Measurements from ENCODE around the gene AKR1A1. TPM values are rescaled to one million over a fixed set of nuclear protein-coding genes. Genes with fewer than 3 reads are reported as not detected.
"Not testable (repeated sequence)": the region's sequence is repeated elsewhere in the genome, so short reads cannot be mapped to it uniquely, and the experiment has no call there.

Gene AKR1A1
- total and polyA plus RNA-seq, 2 donors, result 130 to 147 TPM

DNA sequence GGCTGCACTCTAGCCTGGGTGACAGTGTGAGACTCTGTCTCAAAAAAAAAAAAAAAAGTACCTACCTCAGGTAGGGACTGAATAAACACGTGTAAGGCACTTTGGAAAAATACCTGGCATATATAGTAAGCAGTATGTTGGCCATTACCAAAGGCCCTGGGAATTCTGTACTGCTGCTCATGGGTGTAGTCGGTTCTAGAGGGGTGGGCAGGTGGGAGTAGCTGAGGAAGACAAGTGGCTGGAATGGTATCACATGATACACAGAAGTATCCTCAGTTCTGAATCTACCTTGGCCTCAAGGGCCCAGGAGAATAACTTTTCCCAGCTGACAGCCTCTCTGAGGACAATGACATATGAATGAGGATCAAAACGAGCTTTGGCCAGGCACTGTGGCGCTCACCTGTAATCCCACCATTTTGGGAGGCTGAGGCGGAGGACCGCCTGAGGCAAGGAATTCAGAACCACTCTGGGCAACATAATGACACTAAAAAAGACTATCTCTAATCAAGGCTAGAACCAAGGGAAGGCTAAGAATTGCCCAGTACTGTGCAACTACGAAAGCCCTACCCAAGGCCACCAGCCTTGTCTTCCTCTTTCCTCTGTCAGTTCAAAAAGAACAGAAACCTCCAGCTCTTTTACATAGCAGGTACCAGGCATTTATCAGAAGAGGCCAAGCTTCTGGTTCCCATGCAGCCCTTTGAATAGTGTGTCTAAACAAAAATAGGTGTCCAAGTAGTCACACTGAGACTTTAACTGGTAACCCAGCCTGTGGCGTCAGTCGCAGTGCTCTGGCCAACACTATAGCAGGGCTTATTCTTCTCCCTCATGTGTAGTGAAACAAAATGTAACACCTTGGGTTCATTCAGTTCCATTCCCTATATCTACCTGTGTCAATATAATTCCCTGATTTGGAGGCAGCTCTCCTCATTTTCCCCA is 40.3 kb upstream of the AKR1A1 start:
- H3K27ac ChIP-seq (ENCODE audit: low read depth in 1 of 2, low read length in 1 of 2), result no peak overlapping the region
- 86% methylated on average over 9 of the region's 9 CpGs for WGBS
- peaks cover 53 to 71% of the 10 kb centered on the region in 2 donors for H3K36me3 ChIP-seq (ENCODE audit: control insufficient read depth in 2 of 2, insufficient read depth in 2 of 2, low read length in 1 of 2)
- H3K27me3 ChIP-seq (ENCODE audit: control insufficient read depth in 2 of 2, insufficient read depth in 1 of 2, low read length in 1 of 2), result no peaks in the 10 kb centered on the region
- no peaks in the 10 kb centered on the region for H3K4me1 ChIP-seq (ENCODE audit: control insufficient read depth in 2 of 2, insufficient read depth in 2 of 2, low read length in 2 of 2)
- DNase-seq (ENCODE audit: low read depth in 6 of 9, low spot score in 9 of 9), result no peak
- H3K9me3 ChIP-seq (ENCODE audit: control insufficient read depth in 2 of 2, insufficient read depth in 1 of 2, low read length in 1 of 2), result no peaks in the 10 kb centered on the region
- no peak overlapping the region for H3K4me3 ChIP-seq (ENCODE audit: low read length in 2 of 2)

GRCh38 chr1:45510972-45511527 is 39.6 kb upstream of the AKR1A1 start:
- no peaks in the 10 kb centered on the region for H3K4me1 ChIP-seq (ENCODE audit: control insufficient read depth in 2 of 2, insufficient read depth in 2 of 2, low read length in 2 of 2)
- peaks cover 59 to 76% of the 10 kb centered on the region in 2 donors for H3K36me3 ChIP-seq (ENCODE audit: control insufficient read depth in 2 of 2, insufficient read depth in 2 of 2, low read length in 1 of 2)
- no peak for DNase-seq (ENCODE audit: low read depth in 6 of 9, low spot score in 9 of 9)
- no peak overlapping the region for H3K27ac ChIP-seq (ENCODE audit: low read depth in 1 of 2, low read length in 1 of 2)
- no peaks in the 10 kb centered on the region for H3K9me3 ChIP-seq (ENCODE audit: control insufficient read depth in 2 of 2, insufficient read depth in 1 of 2, low read length in 1 of 2)
- no peaks in the 10 kb centered on the region for H3K27me3 ChIP-seq (ENCODE audit: control insufficient read depth in 2 of 2, insufficient read depth in 1 of 2, low read length in 1 of 2)
- H3K4me3 ChIP-seq (ENCODE audit: low read length in 2 of 2), result no peak overlapping the region
- WGBS, result 97% methylated on average over 4 of the region's 4 CpGs

DNA sequence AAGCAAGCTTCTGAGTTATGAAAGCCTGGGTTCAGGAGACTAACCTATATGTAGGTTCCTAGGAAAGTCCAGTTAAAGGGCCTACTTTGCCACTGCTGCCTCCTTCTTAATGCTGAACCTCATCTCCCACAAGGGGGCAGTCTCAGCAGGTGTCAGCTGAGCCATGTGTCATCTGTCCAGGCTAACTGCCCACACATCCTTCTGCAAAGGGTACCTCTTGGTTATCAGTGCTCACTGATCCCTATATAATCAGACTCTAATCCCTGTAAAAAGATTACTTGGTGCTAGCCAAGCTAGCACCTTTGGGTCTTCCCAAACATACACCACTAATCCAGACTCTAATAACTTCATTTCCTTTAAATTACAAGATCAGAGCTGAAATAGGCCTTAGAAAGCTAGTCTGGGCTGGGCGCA is 38.0 kb upstream of the AKR1A1 start:
- 100% methylated on average over 1 of the region's 1 CpG for WGBS
- Histone ChIP-seq H3K4me1 (ENCODE audit: control insufficient read depth in 2 of 2, insufficient read depth in 2 of 2, low read length in 2 of 2) (no peaks in the 10 kb centered on the region), H3K9me3 (ENCODE audit: control insufficient read depth in 2 of 2, insufficient read depth in 1 of 2, low read length in 1 of 2) (no peaks in the 10 kb centered on the region), H3K27ac (ENCODE audit: low read depth in 1 of 2, low read length in 1 of 2) (no peak overlapping the region), H3K4me3 (ENCODE audit: low read length in 2 of 2) (no peak overlapping the region), H3K27me3 (ENCODE audit: control insufficient read depth in 2 of 2, insufficient read depth in 1 of 2, low read length in 1 of 2) (no peaks in the 10 kb centered on the region), H3K36me3 (ENCODE audit: control insufficient read depth in 2 of 2, insufficient read depth in 2 of 2, low read length in 1 of 2) (peaks cover 70 to 87% of the 10 kb centered on the region in 2 donors)
- DNase-seq (ENCODE audit: low read depth in 6 of 9, low spot score in 9 of 9), result peak in 5 of 9 donors; percentile 33 to 60 (median 38)

DNA sequence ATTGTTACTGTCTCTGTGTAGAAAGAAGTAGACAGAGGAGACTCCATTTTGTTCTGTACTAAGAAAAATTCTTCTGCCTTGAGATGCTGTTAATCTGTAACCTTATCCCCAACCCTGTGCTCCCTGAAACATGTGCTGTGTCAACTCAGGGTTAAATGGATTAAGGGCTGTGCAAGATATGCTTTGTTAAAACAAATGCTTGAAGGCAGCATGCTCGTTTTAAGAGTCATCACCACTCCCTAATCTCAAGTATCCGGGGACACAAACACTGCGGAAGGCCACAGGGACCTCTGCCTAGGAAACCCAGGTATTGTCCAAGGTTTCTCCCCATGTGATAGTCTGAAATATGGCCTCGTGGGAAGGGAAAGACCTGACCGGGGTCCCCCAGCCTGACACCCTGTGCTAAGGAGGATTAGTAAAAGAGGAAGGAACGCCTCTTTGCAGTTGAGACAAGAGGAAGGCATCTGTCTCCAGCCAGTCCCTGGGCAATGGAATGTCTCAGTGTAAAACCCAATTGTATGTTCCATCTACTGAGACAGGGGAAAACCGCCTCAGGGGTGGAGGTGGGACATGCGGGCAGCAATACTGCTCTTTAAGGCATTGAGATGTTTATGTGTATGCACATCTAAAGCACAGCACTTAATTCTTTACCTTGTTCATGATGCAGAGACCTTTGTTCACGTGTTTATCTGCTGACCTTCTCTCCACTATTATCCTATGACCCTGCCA is 36.9 kb upstream of the AKR1A1 start:
- 92% methylated on average over 9 of the region's 9 CpGs for WGBS
- H3K4me3 ChIP-seq (ENCODE audit: low read length in 2 of 2); H3K27ac ChIP-seq (ENCODE audit: low read depth in 1 of 2, low read length in 1 of 2); DNase-seq (ENCODE audit: low read depth in 6 of 9, low spot score in 9 of 9); H3K27me3 ChIP-seq (ENCODE audit: control insufficient read depth in 2 of 2, insufficient read depth in 1 of 2, low read length in 1 of 2); H3K4me1 ChIP-seq (ENCODE audit: control insufficient read depth in 2 of 2, insufficient read depth in 2 of 2, low read length in 2 of 2); H3K9me3 ChIP-seq (ENCODE audit: control insufficient read depth in 2 of 2, insufficient read depth in 1 of 2, low read length in 1 of 2): not testable (repeated sequence)
- H3K36me3 ChIP-seq (ENCODE audit: control insufficient read depth in 2 of 2, insufficient read depth in 2 of 2, low read length in 1 of 2), result peaks cover 60 to 82% of the 10 kb centered on the region in 2 donors

GRCh38 chr1:45516036-45516435 is 34.6 kb upstream of the AKR1A1 start:
- Histone ChIP-seq H3K36me3 (ENCODE audit: control insufficient read depth in 2 of 2, insufficient read depth in 2 of 2, low read length in 1 of 2) (peaks cover 39 to 66% of the 10 kb centered on the region in 2 donors), H3K4me1 (ENCODE audit: control insufficient read depth in 2 of 2, insufficient read depth in 2 of 2, low read length in 2 of 2) (peaks cover 9 to 15% of the 10 kb centered on the region in 2 donors), H3K9me3 (ENCODE audit: control insufficient read depth in 2 of 2, insufficient read depth in 1 of 2, low read length in 1 of 2) (no peaks in the 10 kb centered on the region), H3K27ac (ENCODE audit: low read depth in 1 of 2, low read length in 1 of 2) (no peak overlapping the region), H3K27me3 (ENCODE audit: control insufficient read depth in 2 of 2, insufficient read depth in 1 of 2, low read length in 1 of 2) (no peaks in the 10 kb centered on the region), H3K4me3 (ENCODE audit: low read length in 2 of 2) (no peak overlapping the region)
- DNase-seq (ENCODE audit: low read depth in 6 of 9, low spot score in 9 of 9), result no peak
- 93% methylated on average over 3 of the region's 3 CpGs for WGBS

DNA sequence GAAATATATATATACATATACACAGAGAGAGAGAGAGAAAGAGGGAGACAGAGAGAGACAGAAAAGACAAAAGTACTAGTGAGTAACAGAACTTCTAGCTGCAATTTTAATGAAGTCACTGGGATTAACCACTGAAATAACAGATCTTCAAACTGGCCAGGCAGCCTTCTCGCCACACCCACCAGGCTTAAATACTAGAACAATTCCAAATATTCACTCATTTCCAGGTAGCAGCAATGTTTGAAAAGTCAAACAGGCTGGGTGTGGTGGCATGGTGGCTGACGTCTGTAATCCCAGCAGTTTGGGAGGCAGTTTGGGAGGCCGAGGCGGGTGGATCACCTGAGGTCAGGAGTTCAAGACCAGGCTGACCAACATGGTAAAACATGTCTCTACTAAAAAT is 34.2 kb upstream of the AKR1A1 start:
- Histone ChIP-seq H3K36me3 (ENCODE audit: control insufficient read depth in 2 of 2, insufficient read depth in 2 of 2, low read length in 1 of 2) (peaks cover 35 to 61% of the 10 kb centered on the region in 2 donors), H3K27ac (ENCODE audit: low read depth in 1 of 2, low read length in 1 of 2) (no peak overlapping the region), H3K9me3 (ENCODE audit: control insufficient read depth in 2 of 2, insufficient read depth in 1 of 2, low read length in 1 of 2) (no peaks in the 10 kb centered on the region), H3K27me3 (ENCODE audit: control insufficient read depth in 2 of 2, insufficient read depth in 1 of 2, low read length in 1 of 2) (no peaks in the 10 kb centered on the region), H3K4me3 (ENCODE audit: low read length in 2 of 2) (no peak overlapping the region), H3K4me1 (ENCODE audit: control insufficient read depth in 2 of 2, insufficient read depth in 2 of 2, low read length in 2 of 2) (peaks cover 9 to 15% of the 10 kb centered on the region in 2 donors)
- DNase-seq (ENCODE audit: low read depth in 6 of 9, low spot score in 9 of 9), result no peak
- WGBS, result 96% methylated on average over 4 of the region's 4 CpGs

GRCh38 chr1:45518366-45518765 is 32.3 kb upstream of the AKR1A1 start:
- WGBS, result 86% methylated on average over 4 of the region's 4 CpGs
- H3K27me3 ChIP-seq (ENCODE audit: control insufficient read depth in 2 of 2, insufficient read depth in 1 of 2, low read length in 1 of 2); H3K4me3 ChIP-seq (ENCODE audit: low read length in 2 of 2); DNase-seq (ENCODE audit: low read depth in 6 of 9, low spot score in 9 of 9); H3K27ac ChIP-seq (ENCODE audit: low read depth in 1 of 2, low read length in 1 of 2); H3K9me3 ChIP-seq (ENCODE audit: control insufficient read depth in 2 of 2, insufficient read depth in 1 of 2, low read length in 1 of 2): not testable (repeated sequence)
- H3K36me3 ChIP-seq (ENCODE audit: control insufficient read depth in 2 of 2, insufficient read depth in 2 of 2, low read length in 1 of 2), result peaks cover 31 to 42% of the 10 kb centered on the region in 2 donors
- H3K4me1 ChIP-seq (ENCODE audit: control insufficient read depth in 2 of 2, insufficient read depth in 2 of 2, low read length in 2 of 2), result peaks cover 9 to 19% of the 10 kb centered on the region in 2 donors

DNA sequence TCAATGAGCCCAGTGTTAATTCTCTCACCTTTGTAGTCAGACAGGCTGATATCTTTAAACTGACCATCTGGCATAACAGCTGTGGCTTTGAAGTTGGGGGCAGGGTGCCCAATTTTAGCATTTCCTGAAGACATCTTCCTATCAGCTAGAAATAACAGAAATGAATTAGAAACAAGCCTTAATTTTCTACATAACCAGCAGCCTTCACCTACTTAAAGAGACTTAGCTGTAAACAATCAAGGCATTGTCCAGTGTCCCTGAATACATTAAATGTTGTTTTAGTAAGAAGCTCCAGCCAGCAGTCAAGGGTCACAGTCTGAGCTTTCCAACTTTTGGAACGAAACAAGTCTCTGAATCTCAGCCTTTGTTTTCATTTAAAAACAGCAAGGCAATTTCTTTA is 31.7 kb upstream of the AKR1A1 start:
- Histone ChIP-seq H3K27me3 (ENCODE audit: control insufficient read depth in 2 of 2, insufficient read depth in 1 of 2, low read length in 1 of 2) (no peaks in the 10 kb centered on the region), H3K27ac (ENCODE audit: low read depth in 1 of 2, low read length in 1 of 2) (no peak overlapping the region), H3K4me1 (ENCODE audit: control insufficient read depth in 2 of 2, insufficient read depth in 2 of 2, low read length in 2 of 2) (peaks cover 9 to 19% of the 10 kb centered on the region in 2 donors), H3K4me3 (ENCODE audit: low read length in 2 of 2) (no peak overlapping the region), H3K36me3 (ENCODE audit: control insufficient read depth in 2 of 2, insufficient read depth in 2 of 2, low read length in 1 of 2) (peaks cover 31 to 38% of the 10 kb centered on the region in 2 donors), H3K9me3 (ENCODE audit: control insufficient read depth in 2 of 2, insufficient read depth in 1 of 2, low read length in 1 of 2) (no peaks in the 10 kb centered on the region)
- WGBS, result 69% methylated on average over 1 of the region's 1 CpG
- no peak for DNase-seq (ENCODE audit: low read depth in 6 of 9, low spot score in 9 of 9)

- Histone ChIP-seq H3K4me1 (ENCODE audit: control insufficient read depth in 2 of 2, insufficient read depth in 2 of 2, low read length in 2 of 2) (peaks cover 9 to 19% of the 10 kb centered on the region in 2 donors), H3K36me3 (ENCODE audit: control insufficient read depth in 2 of 2, insufficient read depth in 2 of 2, low read length in 1 of 2) (peaks cover 24 to 29% of the 10 kb centered on the region in 2 donors)
- not testable (repeated sequence) for H3K27ac ChIP-seq (ENCODE audit: low read depth in 1 of 2, low read length in 1 of 2); H3K4me3 ChIP-seq (ENCODE audit: low read length in 2 of 2); H3K27me3 ChIP-seq (ENCODE audit: control insufficient read depth in 2 of 2, insufficient read depth in 1 of 2, low read length in 1 of 2); H3K9me3 ChIP-seq (ENCODE audit: control insufficient read depth in 2 of 2, insufficient read depth in 1 of 2, low read length in 1 of 2); DNase-seq (ENCODE audit: low read depth in 6 of 9, low spot score in 9 of 9)
- 90% methylated on average over 16 of the region's 16 CpGs for WGBS
Measured at GRCh38 chr1:45519774-45520173, 30.9 kb upstream of the AKR1A1 start.
